Transverse colon (tissue), 3 donors: Measurements from ENCODE around the gene TANGO2.

Experiments
- CTCF ChIP-seq, 5 experiments: fragments of 200-600 bp in 3 of 5; fragments of 450-650 bp in 2 of 5; sonication (generic) in 3 of 5; IDR thresholded peaks; 1 replicate in 2 of 5; 2 replicates in 3 of 5; pipeline ENCODE4 v1.5.1; 2016 to 2017; ENCODE audit warnings: antibody characterized with exemption in 5 of 5, inconsistent platforms in 3 of 5, mild to moderate bottlenecking in 2 of 5, moderate library complexity in 1 of 5
- POLR2A ChIP-seq: fragments of 450-650 bp; IDR thresholded peaks from one replicate; pipeline ENCODE4 v1.6.1; 2016; ENCODE audit warnings: antibody characterized with exemption, mild to moderate bottlenecking, moderate library complexity

- TF ChIP-seq CTCF (IDR thresholded peaks at IDR 0.05) (no peak), POLR2A (no peak)
These were observed 2.9 kb upstream of the TANGO2 start for GRCh38 chr22:20018001-20018400.
